Liver (tissue), 3 donors: ENCODE measurements around the gene NCK1.

Experiments
- CTCF ChIP-seq: fragments of 150-350 bp; IDR thresholded peaks from 2 replicates; pipeline ENCODE4 v1.5.1; 2017; ENCODE audit warnings: improper control_type of control experiment, low read depth, low read length; ENCODE audit not compliant: missing input control
- EGR1 ChIP-seq, 2 donors: IDR thresholded peaks; 2 replicates each; pipeline ENCODE4 v1.6.1; 2016 to 2018; ENCODE audit warnings: antibody characterized with exemption in 2 of 2, low read depth in 2 of 2
- GABPA ChIP-seq, 2 donors: IDR thresholded peaks in 1 of 2; conservative IDR thresholded peaks in 1 of 2; 2 replicates each; pipeline ENCODE4 v1.6.1; 2016; ENCODE audit warnings: antibody characterized with exemption in 2 of 2, mild to moderate bottlenecking in 1 of 2, moderate library complexity in 1 of 2
- HNF4A ChIP-seq, 2 donors: conservative IDR thresholded peaks; 2 replicates each; pipeline ENCODE4 v1.6.1; 2016; ENCODE audit warnings: antibody characterized with exemption in 2 of 2, mild to moderate bottlenecking in 2 of 2
- HNF4G ChIP-seq: IDR thresholded peaks from 2 replicates; pipeline ENCODE4 v1.6.1; 2016; ENCODE audit warnings: antibody characterized with exemption
- JUND ChIP-seq, 2 donors: IDR thresholded peaks; 2 replicates each; pipeline ENCODE4 v1.6.1; 2016; ENCODE audit warnings: antibody characterized with exemption in 2 of 2
- MAX ChIP-seq: IDR thresholded peaks from 2 replicates; pipeline ENCODE4 v1.6.1; 2016; ENCODE audit warnings: antibody characterized with exemption
- RAD21 ChIP-seq, 2 donors: IDR thresholded peaks; 2 replicates each; pipeline ENCODE4 v1.6.1; 2016; ENCODE audit warnings: antibody characterized with exemption in 2 of 2, mild to moderate bottlenecking in 2 of 2
- SP1 ChIP-seq: IDR thresholded peaks from 2 replicates; pipeline ENCODE4 v1.6.1; 2018; ENCODE audit warnings: antibody characterized with exemption, mild to moderate bottlenecking
- TAF1 ChIP-seq: conservative IDR thresholded peaks from 2 replicates; pipeline ENCODE4 v1.6.1; 2016; ENCODE audit warnings: antibody characterized with exemption, mild to moderate bottlenecking
- ZBTB33 ChIP-seq: IDR thresholded peaks from 2 replicates; pipeline ENCODE4 v1.6.1; 2016; ENCODE audit warnings: antibody characterized with exemption
- donor health status: healthy.
- donor health status: healthy.

- TF ChIP-seq CTCF = no peak
- TF ChIP-seq JUND (IDR thresholded peaks at IDR 0.05) = no peak
- no peak for TF ChIP-seq ZBTB33
- no peak for TF ChIP-seq SP1
- TF ChIP-seq TAF1 = no peak
- TF ChIP-seq GABPA (IDR thresholded peaks at IDR 0.05 in 1 of 2, conservative IDR thresholded peaks at IDR 0.05 in 1 of 2) = no peak
- TF ChIP-seq HNF4A (conservative IDR thresholded peaks at IDR 0.05) = no peak
- TF ChIP-seq HNF4G = no peak
- no peak for TF ChIP-seq RAD21 (IDR thresholded peaks at IDR 0.05)
- no peak for TF ChIP-seq EGR1 (IDR thresholded peaks at IDR 0.05; ENCODE audit: low read depth in 2 of 2)
- TF ChIP-seq MAX = no peak
Measured at GRCh38 chr3:136931606-136932005, 69.6 kb downstream of the NCK1 start.
